IPS DF 6.9 (cell line): ENCODE data around the gene GRIA3.
"Not testable (repeated sequence)": the region's sequence is repeated elsewhere in the genome, so short reads cannot be mapped to it uniquely, and the experiment has no call there.

ENCODE experiments used
- DNase-seq: peaks from one replicate; pipeline ENCODE4 v3.0.0-alpha.2; 2013; ENCODE audit warnings: low read depth, low spot score
- H3K27ac ChIP-seq: one replicate; pipeline ENCODE4 v1.5.1; 2013; ENCODE audit warnings: low read length, control low read depth
- H3K27me3 ChIP-seq: 2 replicates; pipeline ENCODE4 v1.6.1; 2013; ENCODE audit warnings: mild to moderate bottlenecking, low read length; ENCODE audit not compliant: control insufficient read depth, insufficient read depth
- H3K36me3 ChIP-seq: 2 replicates; pipeline ENCODE4 v1.6.1; 2013; ENCODE audit warnings: low read length; ENCODE audit not compliant: control insufficient read depth, insufficient read depth
- H3K4me1 ChIP-seq: 2 replicates; pipeline ENCODE4 v1.6.1; 2013; ENCODE audit warnings: low read length; ENCODE audit not compliant: control insufficient read depth, insufficient read depth
- H3K4me3 ChIP-seq: 2 replicates; pipeline ENCODE4 v1.5.1; 2013; ENCODE audit warnings: mild to moderate bottlenecking, low read length
- H3K9me3 ChIP-seq: 2 replicates; pipeline ENCODE4 v1.6.1; 2013; ENCODE audit warnings: low read length, inconsistent platforms; ENCODE audit not compliant: control insufficient read depth, insufficient read depth
- WGBS: extraction: QIAGEN DNeasy Blood & Tissue Kit; methylation state at CpG from one replicate; pipeline ENCODE4 v1.1.7; 2013; ENCODE audit warnings: mixed read lengths, missing lambda C conversion rate; ENCODE audit not compliant: insufficient read length, insufficient coverage; 5-methylcytosine and 5-hydroxymethylcytosine counted together

The GRIA3 gene

GRCh38 chrX:123263270-123263669, 79.2 kb downstream of the GRIA3 start:
- Histone ChIP-seq H3K4me3 (no peak overlapping the region), H3K27me3 (no peaks in the 10 kb centered on the region), H3K9me3 (no peaks in the 10 kb centered on the region), H3K36me3 (no peaks in the 10 kb centered on the region), H3K4me1 (peaks cover 1% of the 10 kb centered on the region; the same call in 1 of the 2 replicates), H3K27ac (no peak overlapping the region)
- DNase-seq, result no peak
- no CpG with 5 or more reads among the region's 8 CpGs for WGBS

- WGBS, result no CpG with 5 or more reads among the region's 1 CpG
These were observed 79.7 kb downstream of the GRIA3 start for GRCh38 chrX:123263747-123264146.

DNA sequence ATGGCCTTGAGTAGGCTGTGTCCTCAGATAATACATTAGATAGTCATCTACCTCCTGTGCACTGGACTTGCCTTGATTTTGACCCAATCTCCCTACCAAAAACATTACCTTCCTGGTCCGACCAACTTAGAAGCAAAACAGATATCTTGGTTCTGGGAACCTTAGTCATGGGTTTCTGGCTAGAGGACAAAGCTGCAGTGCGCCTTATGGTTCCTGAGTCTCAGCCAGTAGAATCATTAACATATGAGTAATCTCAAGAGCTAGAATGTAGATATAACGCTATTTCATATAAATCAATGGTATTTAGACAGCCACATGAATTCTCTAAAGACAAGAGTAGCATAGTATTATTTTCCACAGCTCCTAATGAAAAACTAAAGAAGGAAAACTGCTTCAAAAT, 83.1 kb downstream of the GRIA3 start:
- H3K27ac ChIP-seq, result no peak overlapping the region
- H3K9me3 ChIP-seq, result no peaks in the 10 kb centered on the region
- no peak for DNase-seq
- no peak overlapping the region for H3K4me3 ChIP-seq
- no peaks in the 10 kb centered on the region for H3K27me3 ChIP-seq
- no CpG with 5 or more reads among the region's 3 CpGs for WGBS
- peaks cover 1% of the 10 kb centered on the region; the same call in 1 of the 2 replicates for H3K4me1 ChIP-seq
- H3K36me3 ChIP-seq, result no peaks in the 10 kb centered on the region

More at GRCh38 chrX:123263747-123264146, 79.7 kb downstream of the GRIA3 start:
- H3K36me3 ChIP-seq, result no peaks in the 10 kb centered on the region
- H3K4me1 ChIP-seq, result peaks cover 1% of the 10 kb centered on the region; the same call in 1 of the 2 replicates
- H3K4me3 ChIP-seq, result no peak overlapping the region
- H3K27me3 ChIP-seq, result no peaks in the 10 kb centered on the region
- no peak overlapping the region for H3K27ac ChIP-seq
- no peaks in the 10 kb centered on the region for H3K9me3 ChIP-seq
- no peak for DNase-seq

GRCh38 chrX:123271902-123272301, 87.8 kb downstream of the GRIA3 start:
- Histone ChIP-seq H3K36me3 (no peaks in the 10 kb centered on the region), H3K9me3 (no peaks in the 10 kb centered on the region), H3K4me1 (no peaks in the 10 kb centered on the region), H3K27me3 (no peaks in the 10 kb centered on the region), H3K4me3 (no peak overlapping the region), H3K27ac (no peak overlapping the region)
- no CpG with 5 or more reads among the region's 2 CpGs for WGBS
- DNase-seq, result no peak

GRCh38 chrX:123272630-123273029, 88.6 kb downstream of the GRIA3 start:
- Histone ChIP-seq H3K36me3 (no peaks in the 10 kb centered on the region), H3K4me1 (no peaks in the 10 kb centered on the region), H3K9me3 (no peaks in the 10 kb centered on the region), H3K4me3 (no peak overlapping the region), H3K27me3 (no peaks in the 10 kb centered on the region), H3K27ac (no peak overlapping the region)
- no peak for DNase-seq
- WGBS, result no CpG with 5 or more reads among the region's 4 CpGs

DNA sequence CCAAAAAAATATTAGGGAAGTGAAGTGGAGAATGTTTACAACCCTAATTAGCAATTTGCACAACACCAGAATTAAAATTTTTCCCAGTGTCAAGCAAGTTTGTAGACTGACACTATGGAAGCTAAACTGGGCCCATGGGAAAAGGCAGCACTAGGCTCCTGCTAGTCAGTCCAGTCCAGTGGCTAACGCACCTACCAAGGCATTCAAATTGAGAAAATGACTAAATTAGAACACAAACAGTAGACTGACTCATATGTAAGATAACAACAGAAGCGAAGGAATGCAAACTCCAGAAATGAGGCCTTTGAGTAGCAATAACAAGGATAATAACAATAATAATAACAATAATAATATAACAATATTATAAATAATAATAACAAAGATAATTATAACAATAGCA, 90.7 kb downstream of the GRIA3 start:
- DNase-seq, result no peak
- H3K27ac ChIP-seq, result no peak overlapping the region
- H3K4me3 ChIP-seq, result no peak overlapping the region
- H3K36me3 ChIP-seq, result no peaks in the 10 kb centered on the region
- WGBS, result no CpG with 5 or more reads among the region's 2 CpGs
- H3K4me1 ChIP-seq, result no peaks in the 10 kb centered on the region
- H3K27me3 ChIP-seq, result no peaks in the 10 kb centered on the region
- H3K9me3 ChIP-seq, result no peaks in the 10 kb centered on the region

- no peaks in the 10 kb centered on the region for H3K9me3 ChIP-seq
- no peaks in the 10 kb centered on the region for H3K36me3 ChIP-seq
- DNase-seq, result no peak
- no peak overlapping the region for H3K27ac ChIP-seq
- no CpG with 5 or more reads among the region's 4 CpGs for WGBS
- H3K27me3 ChIP-seq, result no peaks in the 10 kb centered on the region
- H3K4me3 ChIP-seq, result no peak overlapping the region
- H3K4me1 ChIP-seq, result no peaks in the 10 kb centered on the region
These were observed 93.3 kb downstream of the GRIA3 start for GRCh38 chrX:123277347-123277746.

- no peaks in the 10 kb centered on the region for H3K4me1 ChIP-seq
- no peaks in the 10 kb centered on the region for H3K27me3 ChIP-seq
- no peak for DNase-seq
- no peak overlapping the region for H3K27ac ChIP-seq
- H3K36me3 ChIP-seq, result no peaks in the 10 kb centered on the region
- no CpG with 5 or more reads among the region's 3 CpGs for WGBS
- no peaks in the 10 kb centered on the region for H3K9me3 ChIP-seq
- no peak overlapping the region for H3K4me3 ChIP-seq
These were observed 93.7 kb downstream of the GRIA3 start for GRCh38 chrX:123277821-123278220.

GRCh38 chrX:123282241-123282640, 98.2 kb downstream of the GRIA3 start:
- H3K36me3 ChIP-seq, result no peaks in the 10 kb centered on the region
- H3K27me3 ChIP-seq, result no peaks in the 10 kb centered on the region
- H3K4me1 ChIP-seq, result no peaks in the 10 kb centered on the region
- DNase-seq, result no peak
- H3K4me3 ChIP-seq, result no peak overlapping the region
- no peaks in the 10 kb centered on the region for H3K9me3 ChIP-seq
- no peak overlapping the region for H3K27ac ChIP-seq
- WGBS, result no CpG with 5 or more reads among the region's 5 CpGs

DNA sequence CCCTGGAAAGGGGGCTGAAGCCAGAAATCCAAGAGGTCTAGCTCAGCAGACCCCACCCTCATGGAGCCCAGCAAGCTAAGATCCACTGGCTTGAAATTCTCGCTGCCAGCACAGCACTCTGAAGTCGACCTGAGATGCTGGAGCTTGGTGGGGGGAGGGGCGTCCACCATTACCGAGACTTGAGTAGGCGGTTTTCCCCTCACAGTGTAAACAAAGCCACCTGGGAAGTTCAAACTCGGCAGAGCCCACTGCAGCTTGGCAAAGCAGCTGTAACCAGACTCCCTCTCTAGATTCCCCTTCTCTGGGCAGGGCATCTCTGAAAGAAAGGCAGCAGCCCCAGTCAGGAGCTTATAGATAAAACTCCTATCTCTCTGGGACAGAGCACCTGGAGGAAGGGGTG, 99.3 kb downstream of the GRIA3 start:
- no CpG with 5 or more reads among the region's 6 CpGs for WGBS
- DNase-seq, result not testable (repeated sequence)

GRCh38 chrX:123291623-123292022, 107.5 kb downstream of the GRIA3 start:
- no peak for DNase-seq
- H3K4me1 ChIP-seq, result no peaks in the 10 kb centered on the region
- H3K36me3 ChIP-seq, result no peaks in the 10 kb centered on the region
- H3K9me3 ChIP-seq, result no peaks in the 10 kb centered on the region
- H3K4me3 ChIP-seq, result no peak overlapping the region
- no CpG with 5 or more reads among the region's 3 CpGs for WGBS
- H3K27ac ChIP-seq, result no peak overlapping the region
- no peaks in the 10 kb centered on the region for H3K27me3 ChIP-seq

More for the DNA sequence above, 99.3 kb downstream of the GRIA3 start:
- not testable (repeated sequence) for H3K27me3 ChIP-seq, H3K9me3 ChIP-seq, H3K36me3 ChIP-seq, H3K4me3 ChIP-seq, H3K4me1 ChIP-seq, H3K27ac ChIP-seq
